ENCODE results near the gene TMEFF2. TPM values are rescaled to one million over a fixed set of nuclear protein-coding genes. Genes with fewer than 3 reads are reported as not detected.

TMEFF2 gene
- polyA plus RNA-seq, 1 of the 3 experiments (the other 2 are of a cell fraction): 5.4 TPM

- no peak for TF ChIP-seq ZBTB33 (IDR thresholded peaks at IDR 0.05; ENCODE audit: borderline replicate concordance, low read depth)
Measured at GRCh38 chr2:192165842-192166241, 28.9 kb downstream of the TMEFF2 start (continued).

- DNase-seq: peak; percentile 12
- H4K20me1 ChIP-seq (ENCODE audit: insufficient read depth): no peaks in the 10 kb centered on the region
- H3K4me2 ChIP-seq: no peak overlapping the region
- no peaks in the 10 kb centered on the region for H3K36me3 ChIP-seq (replicated peaks in 1 of 2; ENCODE audit: control insufficient read depth in 1 of 2, insufficient read depth in 2 of 2, low read length in 1 of 2)
- no peaks in the 10 kb centered on the region for H3K79me2 ChIP-seq (ENCODE audit: insufficient read depth)
- H3K27me3 ChIP-seq (ENCODE audit: insufficient read depth): no peaks in the 10 kb centered on the region
- H3K4me1 ChIP-seq (ENCODE audit: control insufficient read depth in 1 of 2, insufficient read depth in 2 of 2, low read depth in 1 of 2, low read length in 1 of 2): no peaks in the 10 kb centered on the region
- H2AFZ ChIP-seq (ENCODE audit: low read depth): no peak overlapping the region
- H3K9me3 ChIP-seq: no peaks in the 10 kb centered on the region
- CTCF ChIA-PET: interaction anchor here (0.5 to 5.0 kb wide), 104 partner anchors 9 to 1568 kb away, joined by 3 to 306 read pairs (median 4); partner anchors contain the start of gene CAVIN2
- no peaks in the 10 kb centered on the region for H3F3A ChIP-seq (replicated peaks; ENCODE audit: insufficient read depth)
- no peak overlapping the region for H3K27ac ChIP-seq (ENCODE audit: low read depth in 2 of 2, low read length in 1 of 2)
- no peak overlapping the region for H3K9ac ChIP-seq
- 26% methylated on average over 4 of the region's 4 CpGs for WGBS (ENCODE audit: low lambda C conversion rate)
- no peak overlapping the region; a peak in 1 of 4 replicates for H3K4me3 ChIP-seq (ENCODE audit: low read depth in 2 of 2, low read length in 1 of 2)
- TF ChIP-seq SMC3 (IDR thresholded peaks at IDR 0.05; ENCODE audit: low read depth, low read length) (peak; percentile 91), NRF1 (IDR thresholded peaks at IDR 0.05; ENCODE audit: low read depth, low read length) (no peak), RAD21 (IDR thresholded peaks at IDR 0.05; ENCODE audit: low read length) (peak; percentile 95), RXRA (IDR thresholded peaks at IDR 0.05; ENCODE audit: borderline replicate concordance, low read depth) (no peak), CTCF (IDR thresholded peaks at IDR 0.05) (peak; percentile 99), YY1 (IDR thresholded peaks at IDR 0.05; ENCODE audit: low read depth) (no peak)
- H3K9me2 ChIP-seq: no peaks in the 10 kb centered on the region
- POLR2A ChIA-PET: interaction anchor here (1.1 kb wide), 1 partner anchor 351 kb away, joined by 5 read pairs; no protein-coding TSS in a partner anchor
Measured at GRCh38 chr2:192162392-192163042, 32.2 kb downstream of the TMEFF2 start.

GRCh38 chr2:192161656-192162290 lies 33.0 kb downstream of the TMEFF2 start:
- no peaks in the 10 kb centered on the region for H3K9me3 ChIP-seq
- H2AFZ ChIP-seq (ENCODE audit: low read depth): no peak overlapping the region
- no peaks in the 10 kb centered on the region for H3K4me1 ChIP-seq (ENCODE audit: control insufficient read depth in 1 of 2, insufficient read depth in 2 of 2, low read depth in 1 of 2, low read length in 1 of 2)
- no peak overlapping the region for H3K4me2 ChIP-seq
- no peaks in the 10 kb centered on the region for H3K27me3 ChIP-seq (ENCODE audit: insufficient read depth)
- H3K9ac ChIP-seq: no peak overlapping the region
- WGBS (ENCODE audit: low lambda C conversion rate): 74% methylated on average over 2 of the region's 2 CpGs
- no peak for TF ChIP-seq FOXM1 (IDR thresholded peaks at IDR 0.05; ENCODE audit: low read depth)
- no peak for TF ChIP-seq TCF12 (IDR thresholded peaks at IDR 0.05)
- TF ChIP-seq EZH2phosphoT487 (IDR thresholded peaks at IDR 0.05; ENCODE audit: borderline replicate concordance, low read depth): no peak
- TF ChIP-seq NRF1 (IDR thresholded peaks at IDR 0.05; ENCODE audit: low read depth, low read length): no peak
- TF ChIP-seq CTCF (IDR thresholded peaks at IDR 0.05): no peak
- no peak for TF ChIP-seq REST (IDR thresholded peaks at IDR 0.05; ENCODE audit: low read depth, low read length)
- no peaks in the 10 kb centered on the region for H3F3A ChIP-seq (replicated peaks; ENCODE audit: insufficient read depth)
- DNase-seq: no peak
- ChIA-PET POLR2A (interaction anchor here (1.1 kb wide), 1 partner anchor 350 kb away, joined by 5 read pairs; no protein-coding TSS in a partner anchor), CTCF (interaction anchor here (0.6 to 5.0 kb wide), 84 partner anchors 8 to 1567 kb away, joined by 3 to 306 read pairs (median 5); partner anchors contain the start of gene CAVIN2)
- H3K4me3 ChIP-seq (ENCODE audit: low read depth in 2 of 2, low read length in 1 of 2): no peak overlapping the region
- H4K20me1 ChIP-seq (ENCODE audit: insufficient read depth): no peaks in the 10 kb centered on the region
- no peaks in the 10 kb centered on the region for H3K79me2 ChIP-seq (ENCODE audit: insufficient read depth)
- no peak overlapping the region for H3K27ac ChIP-seq (ENCODE audit: low read depth in 2 of 2, low read length in 1 of 2)
- no peaks in the 10 kb centered on the region for H3K36me3 ChIP-seq (replicated peaks in 1 of 2; ENCODE audit: control insufficient read depth in 1 of 2, insufficient read depth in 2 of 2, low read length in 1 of 2)
- no peaks in the 10 kb centered on the region for H3K9me2 ChIP-seq
